IPS-NIHi11 (cell line): Measurements from ENCODE around the gene S100A10.

Source experiments
- DNase-seq: peaks from one replicate; pipeline ENCODE4 v3.0.0; 2012; ENCODE audit warnings: mixed read lengths, low spot score

Gene S100A10

DNA sequence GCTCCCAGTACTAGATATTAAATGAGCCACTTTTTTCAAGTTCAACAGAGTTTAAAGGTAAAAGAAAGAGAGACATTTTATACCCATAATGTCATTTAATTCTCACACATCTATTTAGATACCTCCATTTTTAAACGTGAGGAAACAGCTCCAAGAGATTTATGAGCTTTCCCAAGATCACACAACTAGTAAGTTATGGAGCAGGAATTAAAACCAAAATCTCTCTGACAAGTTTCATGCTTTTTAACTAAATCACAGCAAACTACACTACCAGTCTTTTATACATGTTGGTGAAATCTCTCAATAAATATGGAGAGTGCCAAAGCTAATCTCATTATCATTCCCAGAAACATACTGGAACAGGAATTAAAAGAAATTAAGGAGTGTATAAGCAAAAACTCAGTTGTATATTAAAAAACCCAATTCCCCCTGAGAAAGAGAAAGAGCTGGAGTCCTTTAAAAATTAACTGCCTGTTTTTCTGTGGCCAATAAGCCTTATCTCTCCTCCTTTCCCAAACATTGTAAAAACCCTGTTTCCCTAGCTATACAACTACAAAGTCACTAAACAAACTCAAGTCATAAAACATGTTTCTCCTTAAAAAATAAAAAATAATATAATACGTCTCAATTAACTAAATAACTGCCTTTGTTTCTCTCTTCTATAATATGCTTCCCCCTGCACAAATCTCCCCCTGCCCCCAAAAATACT is 57.6 kb downstream of the S100A10 start:
- DNase-seq = no peak

- no peak for DNase-seq
Measured at GRCh38 chr1:151935154-151935553, 58.5 kb downstream of the S100A10 start.

- peak; percentile 58 for DNase-seq
Measured at GRCh38 chr1:151934048-151934493, 59.6 kb downstream of the S100A10 start.
